Measurements from ENCODE around the gene SNUPN.

DNA sequence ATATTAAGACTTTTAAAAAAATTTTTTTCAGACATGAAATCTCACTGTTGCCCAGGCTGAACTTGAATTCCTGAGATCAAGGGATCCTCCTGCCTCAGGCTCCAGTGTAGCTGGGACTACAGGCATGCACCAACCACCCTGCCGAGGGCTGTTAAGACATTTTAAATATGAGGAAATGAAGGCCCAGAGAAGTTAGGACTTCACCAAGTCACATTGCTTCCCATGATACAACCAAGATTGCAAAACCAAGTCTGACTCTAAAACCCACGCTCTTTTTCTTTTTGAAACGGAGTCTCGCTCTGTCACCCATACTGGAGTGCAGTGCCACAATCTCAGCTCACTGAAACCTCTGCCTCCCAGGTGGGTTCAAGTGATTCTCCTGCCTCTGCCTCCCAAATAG lies 74.4 kb downstream of the SNUPN start:
- TF ChIP-seq CTCF (IDR thresholded peaks at IDR 0.05), result no peak
- TF ChIP-seq POLR2A (IDR thresholded peaks at IDR 0.05), result no peak

All from uterus (tissue), 2 donors.